Epithelial cell of umbilical artery (primary cell): Measurements from ENCODE around the gene PNMA3. TPM values are rescaled to one million over a fixed set of nuclear protein-coding genes. Genes with fewer than 3 reads are reported as not detected.

Source experiments
- total RNA-seq: library from RNA; depleted of rRNA; stranded (reverse); fragments of >200 nt; gene quantifications from 2 replicates; pipeline ENCODE4 v1.2.3, GENCODE V29; 2014

The PNMA3 gene, protein sequence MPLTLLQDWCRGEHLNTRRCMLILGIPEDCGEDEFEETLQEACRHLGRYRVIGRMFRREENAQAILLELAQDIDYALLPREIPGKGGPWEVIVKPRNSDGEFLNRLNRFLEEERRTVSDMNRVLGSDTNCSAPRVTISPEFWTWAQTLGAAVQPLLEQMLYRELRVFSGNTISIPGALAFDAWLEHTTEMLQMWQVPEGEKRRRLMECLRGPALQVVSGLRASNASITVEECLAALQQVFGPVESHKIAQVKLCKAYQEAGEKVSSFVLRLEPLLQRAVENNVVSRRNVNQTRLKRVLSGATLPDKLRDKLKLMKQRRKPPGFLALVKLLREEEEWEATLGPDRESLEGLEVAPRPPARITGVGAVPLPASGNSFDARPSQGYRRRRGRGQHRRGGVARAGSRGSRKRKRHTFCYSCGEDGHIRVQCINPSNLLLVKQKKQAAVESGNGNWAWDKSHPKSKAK
- not detected in 2 replicates for total RNA-seq

DNA sequence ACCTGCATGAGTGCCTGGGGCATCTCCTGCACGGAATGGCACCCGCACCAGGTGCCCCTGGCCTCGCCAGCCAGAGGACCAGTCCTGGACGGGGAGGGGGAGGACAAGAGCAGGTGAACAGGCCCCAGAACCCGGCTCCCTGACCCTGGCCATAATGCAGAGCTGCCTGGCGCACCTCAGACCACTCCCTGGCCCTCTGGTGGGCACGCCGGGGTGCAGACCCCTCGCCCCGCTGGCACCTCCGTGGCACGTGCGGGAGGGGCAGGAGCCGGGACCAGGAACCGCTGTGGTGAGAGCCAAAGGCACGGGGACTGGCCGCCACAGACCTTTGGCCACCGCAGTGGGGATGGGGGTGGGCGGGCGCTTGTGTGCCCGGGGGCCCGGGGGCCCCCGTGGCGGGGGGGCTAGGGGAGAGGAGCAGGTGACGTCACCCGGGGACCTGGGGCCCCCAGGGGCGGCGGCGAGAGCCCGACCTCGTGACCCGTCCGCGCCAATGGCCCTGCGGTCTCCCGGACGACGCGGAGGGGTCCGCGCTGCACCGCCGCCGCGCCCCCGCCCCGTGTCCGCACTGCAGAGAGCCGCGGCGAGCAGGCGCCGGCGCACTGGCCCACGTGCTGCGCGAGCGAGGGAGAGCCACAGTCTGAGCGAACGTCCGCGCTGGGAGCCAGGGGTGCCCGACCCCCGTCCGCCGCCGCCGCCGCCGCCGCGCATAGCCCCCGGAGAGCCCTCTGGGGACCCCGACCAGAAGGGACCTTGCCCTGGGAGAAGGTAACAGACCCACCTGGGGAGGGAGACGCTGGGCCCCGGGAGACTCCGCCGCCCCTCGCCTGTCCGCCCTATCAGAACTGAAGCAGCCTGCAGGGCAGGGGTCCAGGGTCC is at the start of gene PNMA3:
PNMA3 (plus strand) TSS at position 600 of the 879 bp plus-strand sequence. CDS start 586 bp downstream, outside the sequence.

DNA sequence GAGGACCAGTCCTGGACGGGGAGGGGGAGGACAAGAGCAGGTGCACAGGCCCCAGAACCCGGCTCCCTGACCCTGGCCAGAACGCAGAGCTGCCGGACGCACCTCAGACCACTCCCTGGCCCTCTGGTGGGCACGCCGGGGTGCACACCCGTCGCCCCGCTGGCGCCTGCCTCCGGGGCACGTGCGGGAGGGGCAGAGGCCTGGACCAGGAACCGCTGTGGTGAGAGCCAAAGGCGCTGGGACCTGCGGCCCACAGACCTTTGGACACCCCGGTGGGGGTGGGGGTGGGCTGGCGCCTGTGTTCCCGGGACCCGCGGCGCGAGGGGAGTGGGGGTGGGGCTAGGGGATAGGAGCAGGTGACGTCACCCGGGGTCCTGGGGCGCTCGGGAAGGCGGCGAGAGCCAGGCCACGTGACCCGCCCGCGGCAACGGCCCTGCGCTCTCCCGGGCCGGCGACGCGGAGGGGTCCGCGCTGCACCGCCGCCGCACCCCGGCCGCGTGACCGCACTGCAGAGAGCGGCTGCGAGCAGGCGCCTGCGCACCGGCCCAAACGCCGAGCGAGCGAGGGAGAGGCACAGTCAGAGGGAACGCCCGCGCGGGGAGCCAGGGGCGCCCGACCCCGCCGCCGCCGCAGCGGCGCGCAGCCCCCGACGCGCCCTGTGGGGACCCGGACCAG is 15.8 kb downstream of the PNMA3 start, which contains the start of gene PNMA6A:
PNMA6A (plus strand) TSS at position 546 of the 675 bp plus-strand sequence. CDS start 609 bp downstream, outside the sequence.

Other genes with a start within 250 kb of the PNMA3 start
- 30.5 and 34.2 TPM in 2 replicates for gene CETN2, start 225.7 kb upstream of the PNMA3 start, total RNA-seq
- 23.7 and 34.0 TPM in 2 replicates for gene NSDHL, start 225.4 kb upstream of the PNMA3 start, total RNA-seq
- 8.4 and 11.0 TPM in 2 replicates for gene ZNF185, start 158.4 kb upstream of the PNMA3 start, total RNA-seq
- not detected in 2 replicates for gene PNMA5, start 62.4 kb upstream of the PNMA3 start, total RNA-seq
- 0.65 and 1.1 TPM in 2 replicates for gene PNMA6A, start 16.0 kb downstream of the PNMA3 start, total RNA-seq
- gene MAGEA1, start 122.8 kb downstream of the PNMA3 start, total RNA-seq: not detected in 2 replicates